ENCODE data around the gene ELAC2.

Gene ELAC2

DNA sequence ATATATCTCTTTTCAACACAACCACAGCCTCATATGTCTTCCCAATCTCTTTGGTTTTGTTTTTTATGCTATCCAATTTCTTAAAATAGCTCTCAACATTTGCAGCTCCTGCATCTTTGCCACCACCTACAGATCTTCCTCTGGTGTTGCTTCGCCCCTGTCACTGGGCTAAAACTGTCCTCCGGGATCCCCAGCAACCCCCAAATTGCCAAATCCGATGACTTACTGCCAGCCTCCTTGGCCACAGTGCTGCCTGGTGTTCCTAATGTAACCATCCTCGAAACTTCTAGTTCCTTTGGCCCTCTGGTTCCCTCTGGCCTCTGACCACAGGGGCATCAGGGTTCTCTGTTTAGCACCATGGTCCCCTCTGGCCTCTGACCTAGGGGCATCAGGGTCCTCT is 70.8 kb downstream of the ELAC2 start:
- no peak overlapping the region for H3K4me3 ChIP-seq (ENCODE audit: low read length in 2 of 2)
- WGBS, 2 donors (ENCODE audit: extremely low coverage in 2 of 2, insufficient read length in 2 of 2, insufficient replicate concordance in 1 of 2): no CpG with 5 or more reads among the region's 4 CpGs
- H3K4ac ChIP-seq (ENCODE audit: low read length): no peak overlapping the region
- H3K4me1 ChIP-seq (ENCODE audit: control insufficient read depth in 2 of 2, insufficient read depth in 1 of 2, low read depth in 1 of 2, low read length in 2 of 2): no peaks in the 10 kb centered on the region
- no peak for DNase-seq (ENCODE audit: low spot score)
- H3K27me3 ChIP-seq (ENCODE audit: control insufficient read depth in 3 of 3, insufficient read depth in 3 of 3, low read depth in 1 of 3, low read length in 3 of 3): no peaks in the 10 kb centered on the region
- no peak overlapping the region for H3K27ac ChIP-seq (replicated peaks; ENCODE audit: low read length)
- H3K4me2 ChIP-seq (ENCODE audit: insufficient read depth, low read length, poor library complexity, severe bottlenecking): no peak overlapping the region
- no peak overlapping the region for H3K9ac ChIP-seq (ENCODE audit: low read depth, low read length, poor library complexity)
- H2BK120ac ChIP-seq (ENCODE audit: low read depth, low read length): no peak overlapping the region
- no peak overlapping the region for H3K14ac ChIP-seq (ENCODE audit: low read length)
- no peak overlapping the region for H3K23ac ChIP-seq (ENCODE audit: low read depth, low read length, poor library complexity)
- H2BK5ac ChIP-seq (ENCODE audit: low read length): no peak overlapping the region
- no peak overlapping the region for H4K8ac ChIP-seq (ENCODE audit: low read depth, low read length)
- H2BK15ac ChIP-seq (ENCODE audit: low read length): no peak overlapping the region
- H2AFZ ChIP-seq (ENCODE audit: low read length): no peak overlapping the region
- H2BK12ac ChIP-seq (ENCODE audit: low read length): no peak overlapping the region
- H4K91ac ChIP-seq (ENCODE audit: low read depth, low read length, poor library complexity): no peak overlapping the region
- H2AK5ac ChIP-seq (ENCODE audit: low read depth, low read length): no peak overlapping the region
- H3K36me3 ChIP-seq (replicated peaks in 1 of 2; ENCODE audit: control insufficient read depth in 2 of 2, insufficient read depth in 2 of 2, low read length in 2 of 2): peaks cover 0 to 7% of the 10 kb centered on the region in 2 donors
- H3K18ac ChIP-seq (ENCODE audit: low read length): no peak overlapping the region
- H3K9me3 ChIP-seq (replicated peaks in 1 of 2; ENCODE audit: control insufficient read depth in 2 of 2, insufficient read depth in 1 of 2, low read depth in 1 of 2, low read length in 2 of 2): no peaks in the 10 kb centered on the region
- no peaks in the 10 kb centered on the region for H3K79me1 ChIP-seq (ENCODE audit: low read depth, low read length)

Data from neuronal stem cell (in vitro differentiated cells).